ENCODE data around the gene SUN5.

GRCh38 chr20:33034115-33034514, 29.9 kb upstream of the SUN5 start:
- TF ChIP-seq CTCF (IDR thresholded peaks at IDR 0.05) (no peak), POLR2A (IDR thresholded peaks at IDR 0.05) (no peak)

Data from testis (tissue), 2 donors.